Skeletal muscle tissue (tissue), 4 donors: ENCODE results near the gene SGMS2. TPM values are rescaled to one million over a fixed set of nuclear protein-coding genes. Genes with fewer than 3 reads are reported as not detected.
A peak's percentile ranks its signal among the peaks of the same experiment; 100 is the strongest.

Source experiments
- H3K27ac ChIP-seq: one replicate; pipeline ENCODE4 v1.7.0; 2013; ENCODE audit warnings: mild to moderate bottlenecking, low read depth, low read length, inconsistent platforms
- H3K27me3 ChIP-seq, 3 donors: one replicate each; pipeline ENCODE4 v1.7.0; 2013; ENCODE audit warnings: low read length in 3 of 3; ENCODE audit not compliant: control insufficient read depth in 3 of 3, insufficient read depth in 3 of 3
- H3K36me3 ChIP-seq, 3 donors: one replicate each; pipeline ENCODE4 v1.7.0; 2013; ENCODE audit warnings: low read length in 3 of 3; ENCODE audit not compliant: control insufficient read depth in 3 of 3, insufficient read depth in 3 of 3
- H3K4me1 ChIP-seq, 3 donors: one replicate each; pipeline ENCODE4 v1.7.0; 2013; ENCODE audit warnings: low read length in 3 of 3, mild to moderate bottlenecking in 3 of 3; ENCODE audit not compliant: control insufficient read depth in 3 of 3, insufficient read depth in 3 of 3
- H3K4me3 ChIP-seq, 3 donors: one replicate each; pipeline ENCODE4 v1.7.0; 2013; ENCODE audit warnings: low read length in 3 of 3
- H3K9ac ChIP-seq, 3 donors: one replicate each; pipeline ENCODE4 v1.7.0; 2013; ENCODE audit warnings: low read length in 3 of 3, mild to moderate bottlenecking in 3 of 3, moderate library complexity in 2 of 3, low read depth in 1 of 3
- H3K9me3 ChIP-seq, 3 donors: one replicate each; pipeline ENCODE4 v1.7.0; 2013; ENCODE audit warnings: low read length in 3 of 3; ENCODE audit not compliant: control insufficient read depth in 3 of 3
- total RNA-seq: library from RNA; depleted of rRNA; stranded (reverse); fragments of >200 nt; gene quantifications from one replicate; pipeline ENCODE4 v1.2.3, GENCODE V29; 2014
- donor health status: Osteomylitis.

The SGMS2 gene
- total RNA-seq, 1 donor from 2014 or later, result 13.0 TPM

DNA sequence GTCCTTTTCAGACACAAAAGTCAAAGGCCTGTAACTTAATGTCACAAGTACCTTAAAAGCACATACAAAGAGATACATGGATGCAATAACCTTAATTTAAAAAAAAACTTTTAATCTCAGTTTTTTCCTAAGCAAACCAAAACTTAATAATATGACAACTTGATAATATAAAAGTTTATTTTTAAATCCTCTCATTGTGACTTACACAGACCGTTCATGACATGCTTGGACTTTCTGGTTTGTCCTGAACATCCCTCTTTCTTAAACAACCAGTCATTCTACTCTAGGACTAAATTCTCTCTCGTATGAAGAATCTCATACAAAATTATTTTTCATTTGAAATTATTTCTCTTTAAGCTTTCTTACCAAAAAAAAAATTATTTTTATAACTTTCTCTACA lies 63.5 kb downstream of the SGMS2 start:
- no peak overlapping the region for H3K4me3 ChIP-seq
- no peak overlapping the region for H3K27ac ChIP-seq
- H3K36me3 ChIP-seq, result no peaks in the 10 kb centered on the region
- H3K4me1 ChIP-seq, result no peaks in the 10 kb centered on the region
- H3K9me3 ChIP-seq, result no peaks in the 10 kb centered on the region
- H3K27me3 ChIP-seq, result no peaks in the 10 kb centered on the region
- H3K9ac ChIP-seq, result no peak overlapping the region

- no peaks in the 10 kb centered on the region for H3K27me3 ChIP-seq
- no peaks in the 10 kb centered on the region for H3K36me3 ChIP-seq
- no peak overlapping the region for H3K4me3 ChIP-seq
- no peaks in the 10 kb centered on the region for H3K4me1 ChIP-seq
- H3K9ac ChIP-seq, result no peak overlapping the region
- H3K27ac ChIP-seq, result no peak overlapping the region
- no peaks in the 10 kb centered on the region for H3K9me3 ChIP-seq
Measured at GRCh38 chr4:107890779-107891178, 66.0 kb downstream of the SGMS2 start.

GRCh38 chr4:107891299-107891698 lies 66.6 kb downstream of the SGMS2 start:
- peaks cover 0 to 3% (median 0%) of the 10 kb centered on the region in 3 donors for H3K4me1 ChIP-seq
- no peaks in the 10 kb centered on the region for H3K36me3 ChIP-seq
- no peaks in the 10 kb centered on the region for H3K27me3 ChIP-seq
- no peak overlapping the region for H3K9ac ChIP-seq
- H3K27ac ChIP-seq, result no peak overlapping the region
- no peak overlapping the region for H3K4me3 ChIP-seq
- H3K9me3 ChIP-seq, result no peaks in the 10 kb centered on the region

DNA sequence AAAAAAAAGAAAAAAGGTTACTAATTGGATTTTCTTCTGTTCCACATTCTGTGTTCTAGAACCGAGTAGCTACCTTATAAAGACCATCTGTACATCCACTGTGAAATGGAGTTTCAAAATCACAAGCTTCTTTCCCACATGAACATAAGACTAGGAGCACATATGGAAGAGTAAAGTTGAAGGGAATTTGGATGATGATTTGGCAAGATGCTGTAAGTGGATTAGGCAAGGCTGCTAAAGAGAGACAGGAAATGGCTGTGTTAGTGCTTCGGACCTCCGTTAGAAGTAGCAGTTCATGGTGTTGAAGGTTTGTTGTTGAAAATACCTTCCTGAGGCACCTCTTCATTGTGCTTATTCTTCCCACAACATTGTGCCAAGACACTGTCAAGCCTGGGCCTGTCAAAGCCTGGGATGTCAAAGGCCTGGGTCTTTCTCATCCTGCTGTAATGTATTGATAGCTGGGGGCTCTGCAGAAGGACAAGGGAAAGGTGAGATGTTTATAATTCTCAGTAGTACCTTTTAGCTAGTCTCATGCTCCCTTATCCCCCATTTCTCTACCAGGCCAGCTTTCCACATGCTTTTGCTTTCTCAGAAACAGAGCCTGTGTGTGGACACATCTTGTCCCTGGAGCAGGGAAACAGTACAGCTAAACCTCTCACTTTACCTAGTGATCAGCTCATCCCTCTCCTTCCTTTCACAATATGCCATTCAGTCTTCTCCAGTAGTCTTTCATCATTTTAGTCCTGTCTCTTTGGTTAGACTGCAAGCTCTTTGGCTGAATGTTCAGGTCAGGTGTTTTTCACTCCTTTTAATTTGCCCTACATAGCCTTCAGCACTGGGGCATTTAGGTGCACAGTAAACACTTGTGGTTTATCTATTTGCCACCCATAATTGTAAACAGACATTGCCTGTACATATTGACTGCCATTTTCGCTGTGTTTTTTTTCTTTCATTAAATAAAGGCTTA lies 68.7 kb downstream of the SGMS2 start:
- Histone ChIP-seq H3K27ac (no peak overlapping the region), H3K4me3 (no peak overlapping the region)

DNA sequence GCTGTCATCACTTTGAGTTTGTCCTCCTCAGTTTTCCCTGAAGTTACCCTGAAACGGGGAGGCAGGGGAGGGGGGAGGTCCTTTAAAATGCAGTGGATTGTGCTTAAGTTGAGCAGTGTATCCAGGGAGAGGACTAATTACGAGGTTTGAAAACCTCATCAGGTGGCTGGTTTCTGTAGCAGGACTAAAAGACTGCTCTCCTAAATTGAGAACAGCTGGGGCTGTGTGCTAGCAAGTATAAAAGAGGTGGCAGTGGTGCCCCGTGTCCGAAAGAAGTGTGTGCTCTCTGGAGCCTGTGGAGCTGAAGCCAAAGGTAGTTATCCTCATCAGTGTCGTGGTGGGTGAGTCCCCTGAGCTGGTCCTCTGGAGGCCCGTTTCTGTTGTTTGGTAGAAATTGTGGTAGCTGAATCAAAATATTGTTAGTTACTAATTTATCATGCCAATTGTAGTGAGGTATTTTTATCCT lies 69.4 kb downstream of the SGMS2 start:
- no peaks in the 10 kb centered on the region for H3K36me3 ChIP-seq
- peaks cover 0 to 3% (median 0%) of the 10 kb centered on the region in 3 donors for H3K4me1 ChIP-seq
- H3K4me3 ChIP-seq, result no peak overlapping the region
- H3K27ac ChIP-seq, result no peak overlapping the region
- H3K27me3 ChIP-seq, result no peaks in the 10 kb centered on the region
- no peak overlapping the region for H3K9ac ChIP-seq
- H3K9me3 ChIP-seq, result no peaks in the 10 kb centered on the region

More for the DNA sequence above, 68.7 kb downstream of the SGMS2 start:
- H3K9me3 ChIP-seq, result no peaks in the 10 kb centered on the region
- no peaks in the 10 kb centered on the region for H3K36me3 ChIP-seq
- no peaks in the 10 kb centered on the region for H3K27me3 ChIP-seq
- H3K4me1 ChIP-seq, result peaks cover 0 to 3% (median 0%) of the 10 kb centered on the region in 3 donors
- H3K9ac ChIP-seq, result no peak overlapping the region

GRCh38 chr4:107896158-107896645 lies 71.5 kb downstream of the SGMS2 start:
- Histone ChIP-seq H3K9ac (no peak overlapping the region), H3K27ac (no peak overlapping the region)

GRCh38 chr4:107896646-107897045 lies 71.9 kb downstream of the SGMS2 start:
- no peaks in the 10 kb centered on the region for H3K27me3 ChIP-seq
- H3K9me3 ChIP-seq, result no peaks in the 10 kb centered on the region
- no peak overlapping the region for H3K4me3 ChIP-seq
- H3K27ac ChIP-seq, result no peak overlapping the region
- H3K36me3 ChIP-seq, result no peaks in the 10 kb centered on the region
- H3K4me1 ChIP-seq, result peaks cover 0 to 19% (median 0%) of the 10 kb centered on the region in 3 donors
- no peak overlapping the region for H3K9ac ChIP-seq

More at GRCh38 chr4:107896158-107896645, 71.5 kb downstream of the SGMS2 start:
- Histone ChIP-seq H3K4me3 (no peak overlapping the region), H3K36me3 (no peaks in the 10 kb centered on the region), H3K9me3 (no peaks in the 10 kb centered on the region), H3K4me1 (peaks cover 0 to 15% (median 0%) of the 10 kb centered on the region in 3 donors), H3K27me3 (no peaks in the 10 kb centered on the region)

DNA sequence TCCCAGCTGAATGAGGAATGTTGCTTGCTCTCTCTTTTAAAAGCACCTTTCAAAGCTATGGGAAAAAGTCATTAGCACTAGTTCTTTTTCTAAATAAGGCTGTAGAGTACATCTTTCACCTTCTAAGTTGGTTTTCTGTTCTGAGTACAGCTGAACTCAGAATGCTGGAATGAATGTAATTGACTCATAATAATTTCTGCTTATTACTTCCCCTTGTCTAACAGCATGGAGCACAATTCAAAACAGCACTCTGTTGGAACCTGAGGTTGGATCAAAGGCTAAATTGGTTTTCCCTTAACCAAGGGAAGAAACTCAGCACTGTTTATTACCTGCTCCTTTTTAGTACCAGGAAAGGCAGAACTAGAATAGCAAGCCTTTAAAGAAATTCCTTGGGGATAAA lies 73.1 kb downstream of the SGMS2 start:
- Histone ChIP-seq H3K4me3 (no peak overlapping the region), H3K27me3 (no peaks in the 10 kb centered on the region), H3K36me3 (no peaks in the 10 kb centered on the region), H3K9ac (no peak overlapping the region), H3K27ac (no peak overlapping the region), H3K9me3 (no peaks in the 10 kb centered on the region), H3K4me1 (peaks cover 0 to 21% (median 2%) of the 10 kb centered on the region in 3 donors)

GRCh38 chr4:107900067-107900466 lies 75.3 kb downstream of the SGMS2 start:
- H3K9ac ChIP-seq, result no peak overlapping the region
- no peaks in the 10 kb centered on the region for H3K27me3 ChIP-seq
- no peaks in the 10 kb centered on the region for H3K36me3 ChIP-seq
- peaks cover 0 to 21% (median 2%) of the 10 kb centered on the region in 3 donors for H3K4me1 ChIP-seq
- H3K4me3 ChIP-seq, result no peak overlapping the region
- no peak overlapping the region for H3K27ac ChIP-seq
- H3K9me3 ChIP-seq, result no peaks in the 10 kb centered on the region

DNA sequence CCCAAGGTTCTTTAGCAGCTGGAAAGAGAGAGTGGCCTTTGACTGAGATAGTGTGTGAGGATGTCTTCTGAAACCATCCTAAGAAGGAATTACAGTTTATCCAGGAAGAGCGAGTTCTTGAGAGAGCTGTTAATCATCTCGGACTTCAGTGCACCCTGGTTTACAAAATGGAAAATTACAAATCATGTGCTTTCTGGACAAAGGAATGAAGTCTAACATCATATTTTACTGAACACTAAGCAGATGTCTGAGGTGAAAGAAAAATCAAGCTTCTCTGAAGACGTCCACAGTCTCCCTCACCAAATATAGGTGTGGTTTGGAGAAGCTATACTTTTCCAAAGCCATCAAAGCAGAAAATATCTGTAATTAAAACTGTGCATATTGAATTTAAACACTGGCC lies 75.8 kb downstream of the SGMS2 start:
- H3K9ac ChIP-seq, result no peak overlapping the region
- no peaks in the 10 kb centered on the region for H3K27me3 ChIP-seq
- H3K4me1 ChIP-seq, result peaks cover 0 to 21% (median 2%) of the 10 kb centered on the region in 3 donors
- H3K4me3 ChIP-seq, result no peak overlapping the region
- peak overlapping the region; percentile 7 for H3K27ac ChIP-seq
- H3K36me3 ChIP-seq, result no peaks in the 10 kb centered on the region
- H3K9me3 ChIP-seq, result no peaks in the 10 kb centered on the region
